A549 (cell line): ENCODE measurements around the gene MRPL11.

Source experiments
- CBX2 ChIP-seq: fragments of 200-600 bp; sonication (generic); IDR thresholded peaks from 2 replicates; pipeline ENCODE4 v1.6.1; 2016; ENCODE audit warnings: low read depth, mild to moderate bottlenecking, borderline replicate concordance
- CEBPB ChIP-seq, 2 experiments: fragments of >200 bp in 1 of 2; sonication (Bioruptor Twin) in 1 of 2; formaldehyde crosslinking in 1 of 2; IDR thresholded peaks; 2 replicates each; pipeline ENCODE4 v1.6.1; 2012 to 2016
- CHD2 ChIP-seq: fragments of 150-350 bp; IDR thresholded peaks from 2 replicates; pipeline ENCODE4 v1.6.1; 2014; ENCODE audit warnings: low read length; ENCODE audit not compliant: partially characterized antibody
- EP300 ChIP-seq, 2 experiments: fragments of >200 bp; sonication (Bioruptor Twin); formaldehyde crosslinking; IDR thresholded peaks; 2 replicates in 1 of 2; 3 replicates in 1 of 2; pipeline ENCODE4 v1.6.1; 2016 to 2017
- MAX ChIP-seq: IDR thresholded peaks from 2 replicates; pipeline ENCODE4 v1.6.1; 2012
- POLR2AphosphoS2 ChIP-seq: conservative IDR thresholded peaks from 2 replicates; pipeline ENCODE4 v1.6.1; 2012; ENCODE audit warnings: low read length, improper control_type of control experiment, inconsistent platforms
- RAD21 ChIP-seq, 2 experiments: fragments of >200 bp in 1 of 2; sonication (Bioruptor Twin) in 1 of 2; formaldehyde crosslinking in 1 of 2; IDR thresholded peaks in 1 of 2; conservative IDR thresholded peaks in 1 of 2; 2 replicates in 1 of 2; 3 replicates in 1 of 2; pipeline ENCODE4 v1.6.1; 2012 to 2018; ENCODE audit warnings: inconsistent platforms in 1 of 2
- REST ChIP-seq: fragments of 200-600 bp; sonication (generic); IDR thresholded peaks from 2 replicates; pipeline ENCODE4 v1.6.1; 2016; ENCODE audit warnings: antibody characterized with exemption, mild to moderate bottlenecking, moderate library complexity
- TF ChIP-seq, protein P1 (sequence below): fragments of >200 bp; sonication (Bioruptor Twin); formaldehyde crosslinking; IDR thresholded peaks from 3 replicates; pipeline ENCODE4 v1.5.1; 2016
- TF ChIP-seq, protein P2 (sequence below): fragments of 150-350 bp; IDR thresholded peaks from 2 replicates; pipeline ENCODE4 v1.6.1; 2014; ENCODE audit warnings: low read depth, mild to moderate bottlenecking, low read length

DNA sequence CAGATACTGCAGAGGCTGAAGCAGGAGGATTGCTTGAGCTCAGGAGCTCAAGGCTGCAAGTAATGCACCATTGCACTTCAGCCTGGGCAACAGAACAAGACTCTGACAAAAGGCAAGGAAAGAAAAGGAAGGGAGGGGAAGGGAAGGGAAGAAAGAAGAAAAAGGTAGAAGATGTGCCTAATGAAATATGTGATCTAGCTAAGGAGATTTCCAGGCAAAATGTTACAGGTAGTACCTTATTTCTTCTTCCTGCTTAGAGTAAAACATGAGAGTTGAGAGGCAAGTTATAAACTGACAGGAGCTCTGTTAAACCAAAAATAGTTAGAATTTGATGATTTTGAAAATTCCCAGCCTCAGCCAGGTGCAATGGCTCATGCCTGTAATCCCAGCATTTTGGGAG is 23.4 kb upstream of the MRPL11 start:
- TF ChIP-seq, protein P1, sequence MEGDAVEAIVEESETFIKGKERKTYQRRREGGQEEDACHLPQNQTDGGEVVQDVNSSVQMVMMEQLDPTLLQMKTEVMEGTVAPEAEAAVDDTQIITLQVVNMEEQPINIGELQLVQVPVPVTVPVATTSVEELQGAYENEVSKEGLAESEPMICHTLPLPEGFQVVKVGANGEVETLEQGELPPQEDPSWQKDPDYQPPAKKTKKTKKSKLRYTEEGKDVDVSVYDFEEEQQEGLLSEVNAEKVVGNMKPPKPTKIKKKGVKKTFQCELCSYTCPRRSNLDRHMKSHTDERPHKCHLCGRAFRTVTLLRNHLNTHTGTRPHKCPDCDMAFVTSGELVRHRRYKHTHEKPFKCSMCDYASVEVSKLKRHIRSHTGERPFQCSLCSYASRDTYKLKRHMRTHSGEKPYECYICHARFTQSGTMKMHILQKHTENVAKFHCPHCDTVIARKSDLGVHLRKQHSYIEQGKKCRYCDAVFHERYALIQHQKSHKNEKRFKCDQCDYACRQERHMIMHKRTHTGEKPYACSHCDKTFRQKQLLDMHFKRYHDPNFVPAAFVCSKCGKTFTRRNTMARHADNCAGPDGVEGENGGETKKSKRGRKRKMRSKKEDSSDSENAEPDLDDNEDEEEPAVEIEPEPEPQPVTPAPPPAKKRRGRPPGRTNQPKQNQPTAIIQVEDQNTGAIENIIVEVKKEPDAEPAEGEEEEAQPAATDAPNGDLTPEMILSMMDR: no peak
- no peak for TF ChIP-seq MAX
- TF ChIP-seq, protein P2, sequence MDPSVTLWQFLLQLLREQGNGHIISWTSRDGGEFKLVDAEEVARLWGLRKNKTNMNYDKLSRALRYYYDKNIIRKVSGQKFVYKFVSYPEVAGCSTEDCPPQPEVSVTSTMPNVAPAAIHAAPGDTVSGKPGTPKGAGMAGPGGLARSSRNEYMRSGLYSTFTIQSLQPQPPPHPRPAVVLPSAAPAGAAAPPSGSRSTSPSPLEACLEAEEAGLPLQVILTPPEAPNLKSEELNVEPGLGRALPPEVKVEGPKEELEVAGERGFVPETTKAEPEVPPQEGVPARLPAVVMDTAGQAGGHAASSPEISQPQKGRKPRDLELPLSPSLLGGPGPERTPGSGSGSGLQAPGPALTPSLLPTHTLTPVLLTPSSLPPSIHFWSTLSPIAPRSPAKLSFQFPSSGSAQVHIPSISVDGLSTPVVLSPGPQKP: no peak
- TF ChIP-seq CHD2: no peak
- TF ChIP-seq CEBPB (IDR thresholded peaks at IDR 0.05): no peak
- TF ChIP-seq REST: no peak
- no peak for TF ChIP-seq CBX2
- no peak for TF ChIP-seq EP300 (IDR thresholded peaks at IDR 0.05)
- no peak for TF ChIP-seq RAD21 (conservative IDR thresholded peaks at IDR 0.05 in 1 of 2, IDR thresholded peaks at IDR 0.05 in 1 of 2)
- TF ChIP-seq POLR2AphosphoS2: no peak
